CD4-positive, alpha-beta T cell treated with Interleukin-10 for 1 hour (primary cell): ENCODE data around the gene PINLYP.
A peak's percentile ranks its signal among the peaks of the same experiment; 100 is the strongest.
"Not testable (repeated sequence)": the region's sequence is repeated elsewhere in the genome, so short reads cannot be mapped to it uniquely, and the experiment has no call there.

Experiments used
- DNase-seq: peaks from one replicate; pipeline ENCODE4 v3.0.0-alpha.2; 2020

The PINLYP gene

GRCh38 chr19:43586346-43586745 lies 10.7 kb downstream of the PINLYP start:
- no peak for DNase-seq

- not testable (repeated sequence) for DNase-seq
Observed at GRCh38 chr19:43587029-43587428, 11.4 kb downstream of the PINLYP start.

DNA sequence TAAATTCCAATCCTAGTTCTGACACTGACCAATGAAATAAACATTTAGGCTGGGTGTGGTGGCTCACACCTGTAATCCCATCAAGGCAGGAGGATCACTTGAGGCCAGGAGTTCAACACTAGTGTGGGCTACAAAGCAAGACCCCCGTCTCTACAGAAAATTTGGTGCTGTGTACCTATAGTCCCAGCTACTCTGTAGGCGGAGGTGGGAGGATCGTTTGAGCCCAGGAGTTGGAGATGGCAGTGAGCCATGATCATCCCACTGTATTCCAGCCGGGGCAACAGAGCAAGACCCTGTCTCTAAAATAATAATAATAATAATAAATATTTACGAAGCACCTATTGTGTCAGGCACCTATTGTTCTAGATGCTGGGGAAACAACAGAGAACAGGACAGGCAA lies 13.7 kb downstream of the PINLYP start:
- no peak for DNase-seq

DNA sequence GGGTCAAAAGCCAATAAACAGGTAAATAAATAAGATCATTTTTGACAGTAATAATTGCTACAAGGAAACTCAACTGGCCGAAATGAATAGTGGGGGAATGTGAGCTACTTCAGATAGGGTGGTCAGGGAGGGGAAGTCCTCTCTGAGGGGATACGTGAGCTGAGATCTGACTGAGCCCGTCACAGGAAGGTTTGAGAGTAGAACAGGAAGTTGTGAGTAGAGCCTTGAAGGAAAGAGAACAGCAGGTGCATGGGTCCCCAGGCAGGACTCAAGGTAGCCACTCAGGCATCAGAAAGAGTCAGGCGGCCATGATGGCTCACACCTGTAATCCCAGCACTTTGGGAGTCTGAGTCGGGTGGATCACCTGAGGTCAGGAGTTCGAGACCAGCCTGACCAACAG lies 14.1 kb downstream of the PINLYP start:
- DNase-seq = no peak

- no peak for DNase-seq
Observed at GRCh38 chr19:43591904-43592772, 16.5 kb downstream of the PINLYP start.

DNA sequence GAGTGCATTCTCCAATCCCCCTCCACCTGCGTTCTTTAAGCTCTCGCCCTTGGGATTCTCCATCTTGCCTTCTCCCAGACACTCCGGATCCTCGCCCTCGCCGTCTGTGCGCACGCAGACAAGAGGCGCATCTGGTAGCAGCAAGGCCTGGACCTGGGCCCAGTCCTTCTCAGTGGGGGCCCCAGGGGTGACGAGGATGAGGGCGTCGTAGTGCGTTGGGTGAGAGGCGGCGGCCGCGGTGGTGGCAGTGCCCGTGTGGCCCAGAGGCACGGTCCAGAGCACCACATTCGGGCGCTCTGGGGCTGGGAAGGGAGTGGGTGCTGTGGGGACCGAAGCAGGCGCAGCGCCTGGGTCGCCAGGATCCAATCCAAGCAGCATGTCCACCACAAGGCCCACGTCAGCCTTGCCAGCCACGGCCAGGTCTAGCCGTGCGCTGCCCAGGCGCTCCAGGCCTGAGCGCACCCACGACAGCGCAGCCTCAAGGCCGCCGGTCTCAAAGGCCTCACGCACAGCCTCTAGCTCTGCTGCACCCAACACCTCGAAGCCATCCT lies 17.3 kb downstream of the PINLYP start:
- DNase-seq = no peak

DNA sequence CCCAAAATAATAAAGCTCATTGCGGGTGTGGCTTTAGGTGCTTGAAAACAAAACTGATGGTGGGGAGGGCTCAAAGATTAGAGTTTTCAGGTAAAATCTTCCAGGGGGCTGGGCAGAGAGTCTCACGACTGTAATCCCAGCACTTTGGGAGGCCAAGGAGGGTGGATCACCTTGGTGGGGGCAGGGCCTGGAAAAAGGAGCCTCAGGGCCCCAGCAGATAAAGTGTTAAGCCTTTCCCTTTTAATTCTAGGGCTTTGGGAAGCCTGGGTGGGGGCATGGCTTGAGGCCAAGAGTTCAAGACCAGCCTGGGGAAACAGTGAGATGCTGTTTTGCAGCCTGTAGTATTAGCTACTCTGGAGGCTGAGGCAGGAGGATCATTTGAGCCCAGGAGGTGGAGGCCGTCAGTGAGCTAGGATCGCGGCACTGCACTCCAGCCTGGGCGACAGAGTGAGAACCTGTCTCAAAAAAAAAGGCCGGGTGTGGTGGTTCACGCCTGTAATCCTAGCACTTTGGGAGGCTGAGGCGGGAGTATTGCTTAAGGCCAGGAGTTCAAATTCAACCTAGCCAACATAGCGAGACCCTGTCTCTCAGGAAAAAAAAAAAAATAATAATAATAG lies 18.6 kb downstream of the PINLYP start:
- no peak for DNase-seq

DNA sequence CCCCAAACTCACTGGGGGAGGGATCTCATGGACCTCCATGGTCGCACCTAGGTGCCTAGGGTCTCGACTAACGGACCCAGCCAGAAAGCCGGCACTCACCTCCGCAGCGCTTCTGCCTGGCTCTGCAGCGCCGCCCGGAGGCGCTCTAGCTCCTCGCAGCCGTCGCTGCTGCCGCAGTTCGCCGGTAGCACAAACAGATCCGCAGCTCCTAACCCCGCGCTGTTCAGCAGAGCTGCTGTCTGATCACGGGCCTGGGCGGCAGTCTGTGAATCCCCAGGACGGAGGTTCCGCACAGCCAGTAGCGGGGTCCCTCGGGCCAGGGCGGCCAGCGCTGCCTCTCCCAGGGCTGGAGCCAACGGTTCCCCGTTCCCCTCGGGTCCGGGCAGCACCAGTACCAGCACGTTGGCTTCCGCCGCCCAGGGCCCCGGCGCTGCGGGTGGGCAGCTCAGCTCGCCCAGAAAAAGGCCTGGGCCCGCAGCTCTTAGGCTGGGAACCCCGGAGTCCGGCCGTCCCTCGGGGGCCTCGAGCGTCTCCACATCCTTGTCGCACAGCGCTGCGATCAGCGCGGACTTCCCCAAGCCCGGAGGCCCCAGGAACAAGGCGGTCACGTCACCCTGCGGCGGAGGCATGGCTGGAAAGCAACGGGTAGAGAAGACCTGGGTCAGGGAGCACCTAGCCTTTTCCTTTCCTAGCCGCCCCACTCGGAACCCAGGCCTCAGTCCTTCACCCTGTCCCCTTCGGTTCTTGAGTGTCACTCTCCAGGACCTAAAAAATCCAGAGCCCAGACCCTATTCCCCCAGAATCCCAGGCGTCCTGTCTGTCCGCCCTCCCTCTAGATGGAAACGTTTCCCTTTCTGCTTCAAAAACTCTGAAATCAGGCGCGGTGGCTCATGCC lies 19.4 kb downstream of the PINLYP start:
- DNase-seq = peak; percentile 81

DNA sequence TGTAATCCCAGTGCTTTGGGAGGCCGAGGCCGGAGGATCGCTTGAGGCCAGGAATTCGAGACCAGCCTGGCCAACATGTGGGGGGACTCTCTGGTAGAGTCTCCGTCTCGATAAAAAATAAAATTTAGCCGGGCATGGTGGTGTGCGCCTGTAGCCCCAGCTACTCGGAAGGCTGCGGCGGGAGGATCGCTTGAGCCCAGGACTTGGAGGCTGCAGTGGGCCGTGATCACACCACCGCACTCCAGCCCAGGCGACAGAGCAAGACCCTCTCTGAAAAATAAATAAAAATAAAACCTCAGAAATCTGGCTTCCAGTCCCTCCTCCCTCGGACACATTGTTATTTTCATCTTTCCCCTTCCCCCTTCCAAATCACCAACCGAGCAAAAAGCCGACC lies 20.0 kb downstream of the PINLYP start:
- no peak for DNase-seq

DNA sequence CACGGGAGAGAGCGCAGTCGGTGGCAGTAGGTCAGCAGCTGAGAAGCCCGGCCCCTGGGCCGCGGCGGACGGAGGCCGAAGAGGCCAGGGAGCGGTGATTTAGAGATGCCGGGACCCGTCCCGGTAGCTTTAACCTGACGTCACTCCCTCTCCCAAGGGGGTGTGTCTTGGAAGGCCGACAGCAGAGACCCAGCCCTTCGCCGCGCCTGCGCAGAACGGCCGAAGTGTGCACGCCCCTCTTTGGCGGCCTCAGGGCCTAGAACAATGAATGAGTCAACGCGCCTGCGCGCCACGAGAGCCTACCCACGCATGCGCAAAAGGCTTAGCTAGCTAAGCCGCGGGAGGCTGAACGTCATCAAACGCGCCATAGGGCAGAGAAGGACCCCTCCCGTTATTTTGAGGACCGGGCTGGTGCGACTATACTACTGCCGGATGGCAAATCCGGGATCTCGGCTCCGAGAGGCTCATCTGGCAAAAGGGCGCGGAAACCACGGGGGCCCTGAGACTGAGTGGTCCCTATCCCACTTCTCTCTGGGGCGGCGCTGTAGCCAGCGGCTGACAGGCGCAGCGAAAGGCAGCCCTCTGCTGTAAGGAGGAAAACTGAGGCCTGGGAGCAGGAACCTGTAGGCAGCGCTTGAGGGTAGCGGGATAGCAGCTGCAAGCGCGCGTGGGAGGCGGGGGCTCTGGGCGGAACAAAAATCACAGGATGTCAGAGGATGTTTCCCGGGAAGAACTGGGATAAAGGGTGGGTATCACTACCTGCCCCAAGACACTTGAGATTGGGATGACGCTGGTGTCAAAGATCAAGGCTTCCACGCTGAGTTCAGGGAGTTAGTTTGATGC lies 20.6 kb downstream of the PINLYP start, which contains the start of the genes IRGQ and ZNF576:
Gene IRGQ (minus strand): TSS at position 136 of the 843 bp plus-strand sequence. CDS start 796 bp downstream, outside the sequence.
Gene ZNF576 (plus strand): TSS at position 597 of the 843 bp plus-strand sequence. CDS start 514 bp downstream, outside the sequence.
- peak; percentile 100 for DNase-seq

DNA sequence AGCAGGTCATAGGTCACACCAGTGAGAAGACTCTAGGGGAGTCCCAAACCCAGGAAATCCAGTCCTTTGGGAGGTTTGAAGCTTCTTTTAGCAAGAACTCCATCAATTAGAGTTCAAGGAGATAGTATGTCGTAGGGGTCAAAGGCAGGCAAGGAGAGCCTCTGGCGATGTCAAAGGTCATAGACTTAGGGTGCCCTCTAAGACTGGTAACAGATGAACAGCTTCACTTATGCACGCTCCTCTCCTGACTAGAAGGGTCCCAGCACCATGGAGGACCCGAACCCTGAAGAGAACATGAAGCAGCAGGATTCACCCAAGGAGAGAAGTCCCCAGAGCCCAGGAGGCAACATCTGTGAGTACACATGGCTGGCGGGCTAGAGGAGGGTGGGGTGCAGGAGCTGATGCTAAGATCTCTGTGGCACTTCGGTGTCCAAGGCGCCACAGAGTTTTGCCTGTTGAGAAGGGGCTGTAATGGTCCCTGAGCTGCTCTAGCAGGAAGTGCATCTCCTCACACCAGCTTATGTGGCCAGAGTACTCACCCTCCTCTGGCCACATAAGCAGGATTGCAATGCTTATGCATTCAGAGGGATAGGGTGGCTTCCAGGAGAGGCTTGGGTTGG lies 21.4 kb downstream of the PINLYP start:
- no peak for DNase-seq

- DNase-seq = no peak
Observed at GRCh38 chr19:43597876-43598275, 22.3 kb downstream of the PINLYP start.

GRCh38 chr19:43598445-43599240 lies 23.0 kb downstream of the PINLYP start:
- no peak for DNase-seq

- DNase-seq = no peak
Observed at GRCh38 chr19:43599635-43600295, 24.2 kb downstream of the PINLYP start.

DNA sequence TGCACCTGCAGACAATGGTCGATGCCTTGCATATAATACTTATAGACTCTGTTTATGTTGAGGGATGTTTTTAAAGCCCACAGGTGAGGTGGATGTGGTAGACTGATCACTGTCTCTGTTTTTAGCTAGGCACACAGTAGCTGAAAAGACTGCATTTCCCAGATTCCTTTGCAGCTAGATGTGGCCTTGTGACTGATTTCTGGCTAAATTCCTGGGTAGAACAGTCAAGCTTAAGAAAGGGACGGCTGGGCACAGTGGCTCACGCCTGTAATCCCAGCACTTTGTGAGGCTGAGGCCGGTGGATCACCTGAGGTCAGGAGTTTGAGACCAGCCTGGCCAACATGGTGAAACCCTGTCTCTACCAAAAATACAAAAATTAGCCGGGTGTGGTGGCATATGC lies 24.7 kb downstream of the PINLYP start:
- not testable (repeated sequence) for DNase-seq

DNA sequence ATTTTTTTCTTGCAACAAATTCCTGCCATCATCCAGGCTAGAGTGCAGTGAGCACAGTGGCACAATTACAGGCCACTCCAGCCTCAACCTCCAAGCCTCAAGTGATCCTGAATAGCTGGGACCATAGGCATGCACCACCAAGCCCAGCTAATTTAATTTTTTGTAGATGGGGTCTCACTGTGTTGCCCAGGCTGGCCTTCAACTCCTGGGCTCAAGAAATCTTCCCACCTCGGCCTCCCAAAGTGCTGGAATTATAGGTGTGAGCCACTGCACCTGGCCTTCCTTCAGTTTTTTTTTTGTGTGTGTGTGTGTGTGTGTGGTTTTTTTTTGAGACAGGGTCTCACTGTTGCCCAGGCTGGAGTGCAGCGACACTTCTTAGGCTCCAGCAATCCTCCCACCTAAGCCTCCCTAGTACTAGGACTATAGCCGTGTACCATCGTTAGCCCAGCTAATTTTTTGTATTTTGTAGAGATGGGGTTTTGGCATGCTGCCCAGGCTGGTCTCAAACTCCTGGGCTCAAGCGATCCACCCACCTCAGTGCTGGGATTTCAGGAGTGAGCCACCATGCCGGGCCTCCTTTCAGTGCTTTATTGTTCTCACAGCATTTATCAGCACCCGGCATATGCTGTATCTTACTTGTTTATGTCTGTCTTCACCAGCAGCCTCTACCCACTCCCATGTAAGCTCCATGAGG lies 30.4 kb downstream of the PINLYP start:
- no peak for DNase-seq

DNA sequence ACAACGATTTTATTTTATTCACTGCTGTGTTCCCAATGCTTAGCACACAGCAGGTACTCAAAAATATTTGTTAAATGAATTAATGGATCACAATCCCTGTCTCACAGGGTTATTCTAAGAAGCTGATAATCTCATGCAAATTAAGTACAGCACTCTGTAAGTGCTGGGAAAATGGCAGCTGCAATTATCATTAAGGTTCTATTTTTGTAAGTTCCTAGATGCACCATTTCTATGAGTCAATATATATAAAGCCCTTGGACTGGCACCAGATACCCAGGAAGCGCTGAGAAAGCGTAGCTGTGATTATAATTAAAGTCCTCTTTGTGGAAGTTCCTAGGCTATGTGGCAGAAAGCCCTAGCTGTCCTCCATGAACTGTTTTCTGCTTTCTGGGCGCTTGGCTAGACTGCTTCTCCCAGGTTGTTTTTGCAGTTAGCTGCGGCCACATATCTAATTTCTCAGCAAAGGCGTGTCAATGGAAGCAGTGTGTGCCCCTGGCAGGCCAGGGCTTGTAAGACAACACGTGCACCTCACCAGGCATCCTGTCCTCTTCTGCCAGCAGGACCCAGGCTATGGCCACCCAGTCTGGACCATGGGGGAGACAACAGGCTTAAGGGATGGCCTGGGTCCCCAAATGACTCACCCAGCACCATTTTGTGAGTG lies 31.1 kb downstream of the PINLYP start:
- DNase-seq = no peak
